ENCODE measurements around the gene GOLIM4.
"Not testable (repeated sequence)": the region's sequence is repeated elsewhere in the genome, so short reads cannot be mapped to it uniquely, and the experiment has no call there.

The GOLIM4 gene

DNA sequence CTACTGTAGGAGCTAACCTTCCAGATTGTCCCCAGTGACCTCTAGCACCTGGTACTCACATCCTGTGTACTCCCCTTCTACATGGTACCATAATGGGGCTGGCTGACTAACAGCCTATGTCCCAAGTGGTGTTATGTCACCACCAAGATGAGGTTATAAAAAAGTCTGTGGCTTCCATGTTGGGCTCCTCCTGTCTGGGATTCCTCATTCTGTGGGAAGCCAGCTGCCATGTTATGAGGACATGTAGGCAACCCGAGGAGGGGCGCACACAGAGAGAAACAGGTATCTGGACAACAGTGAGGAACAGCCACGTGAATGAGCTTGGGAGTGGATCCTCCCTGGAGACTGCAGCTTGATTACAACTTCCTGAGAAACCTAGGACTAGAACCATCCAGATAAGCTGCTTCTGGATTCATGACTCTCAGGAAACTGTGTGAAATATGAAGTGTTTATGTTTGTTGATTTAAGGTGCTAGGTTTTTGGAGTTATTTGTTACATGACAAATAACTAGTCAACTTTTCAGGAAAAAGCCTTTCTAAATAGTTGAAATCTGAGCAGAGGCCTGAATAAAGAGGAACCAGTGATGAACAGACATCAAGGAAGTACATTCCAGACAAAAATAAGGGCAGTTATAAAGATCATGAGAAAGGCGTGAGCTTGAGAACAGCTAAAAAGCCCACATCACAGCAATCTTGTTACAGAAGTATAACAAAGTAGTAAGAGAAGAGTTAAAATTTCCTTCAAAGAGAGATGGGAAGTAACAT lies 21.7 kb downstream of the GOLIM4 start:
- DNase-seq (ENCODE audit: low read depth in 1 of 2, low spot score in 1 of 2), result no peak

DNA sequence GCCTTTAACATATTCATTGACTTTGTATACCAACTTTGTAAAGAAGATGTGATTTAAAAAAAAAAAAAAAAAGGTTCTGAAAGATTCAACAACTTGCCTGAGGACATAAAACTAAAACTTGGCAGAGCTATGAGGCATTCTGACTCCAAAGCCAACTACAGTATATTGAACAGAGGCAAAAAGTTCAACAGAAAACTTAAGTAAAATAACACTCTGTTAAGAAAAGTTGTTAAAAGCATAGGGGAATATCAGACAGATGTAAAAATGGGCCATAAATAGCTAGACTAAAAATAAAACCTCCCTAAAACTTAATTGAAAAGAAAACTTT lies 23.4 kb downstream of the GOLIM4 start:
- DNase-seq (ENCODE audit: low read depth in 1 of 2, low spot score in 1 of 2), result no peak

DNA sequence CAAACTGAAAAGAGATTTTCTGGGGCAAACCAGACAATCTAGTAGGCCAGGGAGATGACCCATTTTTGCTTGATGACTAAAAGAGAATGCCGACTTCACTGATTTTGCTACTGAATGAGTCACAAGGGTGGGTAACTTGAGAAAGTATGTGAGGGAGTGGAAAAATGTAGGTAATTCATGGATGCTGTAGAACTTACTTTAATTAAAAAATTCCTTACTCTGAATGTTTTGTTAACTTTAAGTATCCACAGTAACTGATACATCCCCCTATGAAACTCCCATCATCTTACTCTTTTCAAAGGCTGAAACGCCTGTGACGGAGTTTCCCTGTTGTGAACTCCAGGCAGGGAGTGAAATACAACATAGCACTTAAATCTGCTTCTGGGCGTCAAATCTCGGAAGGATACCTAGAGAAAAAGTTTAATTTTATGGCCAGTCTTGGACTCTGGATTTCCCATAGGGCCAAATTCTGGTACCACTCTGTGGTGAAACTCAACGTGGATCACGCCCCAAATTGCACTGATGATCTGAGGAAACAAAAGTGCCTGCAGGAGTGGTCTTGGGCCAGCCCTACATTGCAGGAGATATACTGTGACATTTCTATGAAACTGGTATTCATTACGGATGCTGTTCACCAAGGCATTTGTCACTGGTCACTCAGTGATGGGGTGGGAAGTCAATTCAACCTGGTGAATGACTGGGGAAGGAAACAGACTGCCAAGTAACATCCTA lies 24.0 kb downstream of the GOLIM4 start:
- no peak for DNase-seq (ENCODE audit: low read depth in 1 of 2, low spot score in 1 of 2)

DNA sequence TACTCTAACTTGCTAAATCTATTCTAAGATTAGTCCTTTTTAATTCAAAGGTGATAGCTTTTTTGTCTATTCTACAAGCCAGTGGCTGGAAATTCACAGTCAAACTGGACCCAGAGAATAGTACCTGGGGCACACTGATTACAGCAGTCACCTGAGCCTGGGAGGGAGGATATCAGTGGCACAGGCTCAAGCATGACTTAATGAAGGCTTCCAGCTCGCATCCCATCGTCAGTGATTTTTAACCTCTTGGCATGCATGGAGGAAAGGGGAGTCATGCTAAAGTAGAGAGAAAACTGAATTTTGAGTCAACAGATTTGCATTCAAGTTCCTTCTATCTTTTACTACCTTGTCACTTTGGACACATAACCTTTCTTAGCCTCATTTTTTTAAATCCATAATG lies 24.8 kb downstream of the GOLIM4 start:
- DNase-seq (ENCODE audit: low read depth in 1 of 2, low spot score in 1 of 2), result no peak

DNA sequence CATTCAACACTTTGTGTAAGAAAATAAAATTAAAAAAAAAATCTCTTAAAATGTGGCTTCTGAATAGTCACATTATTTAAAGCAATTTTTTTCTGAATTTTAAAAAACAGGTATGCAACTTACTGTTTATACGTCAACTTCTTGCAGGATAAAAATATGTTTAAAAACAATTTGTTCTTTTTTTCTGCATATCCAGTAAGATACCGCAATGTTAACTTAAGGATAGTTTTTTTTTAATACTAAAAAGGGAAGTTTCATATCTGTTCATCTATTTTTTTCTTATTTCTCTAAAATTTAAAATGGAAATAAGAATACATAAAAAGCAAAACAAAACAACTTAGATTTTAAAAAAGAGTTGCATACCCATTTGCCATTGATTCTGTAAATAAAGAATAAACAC lies 27.4 kb downstream of the GOLIM4 start:
- no peak for DNase-seq (ENCODE audit: low read depth in 1 of 2, low spot score in 1 of 2)

DNA sequence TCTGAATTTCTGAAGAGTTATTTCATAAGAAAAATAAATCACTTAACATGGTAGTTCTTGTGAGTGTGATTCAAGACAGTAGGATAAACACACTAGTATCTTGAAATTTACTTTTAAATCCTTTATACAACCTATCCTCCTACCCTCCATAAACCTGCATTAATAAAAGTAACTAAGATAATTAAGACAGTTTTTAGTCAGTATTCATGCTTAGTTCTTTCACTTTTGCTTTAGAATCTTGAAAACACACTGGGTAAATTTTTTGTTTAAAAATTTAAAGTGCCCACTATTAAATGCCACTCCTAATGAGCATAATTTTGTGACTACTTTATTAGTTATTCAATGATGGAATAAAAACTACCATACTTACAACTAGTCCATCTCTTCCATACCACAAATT lies 28.8 kb downstream of the GOLIM4 start:
- no peak for DNase-seq (ENCODE audit: low read depth in 1 of 2, low spot score in 1 of 2)

DNA sequence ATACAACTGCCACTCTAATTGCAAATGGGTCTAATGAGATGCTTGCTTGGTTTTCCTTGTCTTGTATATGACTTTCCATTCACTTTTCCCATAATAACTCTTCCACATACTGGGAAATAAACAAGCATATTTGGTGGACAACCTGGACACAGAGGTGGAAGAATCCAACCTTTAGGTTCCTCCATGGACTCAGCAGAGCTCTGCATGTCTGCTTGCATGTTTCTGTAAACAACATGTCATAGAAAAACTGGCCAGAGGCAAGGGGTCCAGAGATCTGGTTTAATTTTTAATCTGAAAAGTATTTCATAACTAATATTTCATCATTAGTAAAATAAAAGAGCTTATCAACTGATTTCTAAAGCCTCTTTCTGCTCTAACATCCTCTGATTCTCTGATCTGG lies 30.2 kb downstream of the GOLIM4 start:
- DNase-seq (ENCODE audit: low read depth in 1 of 2, low spot score in 1 of 2), result no peak

DNA sequence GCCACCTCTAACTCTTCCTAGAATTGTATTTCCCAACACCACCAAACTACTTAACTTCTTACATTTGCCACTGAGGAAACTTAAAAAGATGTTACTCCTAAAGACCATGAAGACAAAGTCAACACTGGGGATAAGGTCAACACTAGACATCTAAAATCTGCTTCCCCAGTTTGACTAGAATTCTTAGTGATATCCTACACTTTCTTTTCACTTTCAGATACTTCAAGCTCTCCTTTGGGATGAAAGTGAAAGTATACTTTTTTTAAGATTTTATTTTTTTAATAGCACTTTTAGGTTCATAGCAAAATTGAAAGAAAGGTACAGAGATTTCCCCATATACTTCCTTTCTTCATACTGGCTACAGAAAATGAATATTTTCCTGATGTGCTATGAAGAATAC lies 32.6 kb downstream of the GOLIM4 start:
- DNase-seq (ENCODE audit: low read depth in 1 of 2, low spot score in 1 of 2), result no peak

DNA sequence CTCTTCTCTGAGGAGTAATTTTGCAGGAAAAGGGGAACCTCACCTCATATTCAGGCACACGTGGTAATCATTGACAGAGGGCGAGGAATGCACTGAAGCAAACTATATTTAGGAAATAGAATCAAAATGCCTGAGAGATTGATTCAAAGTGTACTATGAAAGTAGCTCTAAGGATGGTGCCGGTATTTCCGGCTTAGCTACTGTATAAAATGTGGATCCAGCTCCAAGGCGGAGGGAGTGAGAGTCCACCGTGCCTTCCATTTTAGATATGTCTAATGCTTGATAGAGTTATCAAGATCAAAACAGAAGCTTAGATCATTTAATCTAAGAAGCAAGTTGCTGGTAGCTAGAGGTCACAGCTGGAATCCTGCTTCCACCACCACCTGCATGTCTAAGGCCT lies 33.0 kb downstream of the GOLIM4 start:
- DNase-seq (ENCODE audit: low read depth in 1 of 2, low spot score in 1 of 2), result no peak

DNA sequence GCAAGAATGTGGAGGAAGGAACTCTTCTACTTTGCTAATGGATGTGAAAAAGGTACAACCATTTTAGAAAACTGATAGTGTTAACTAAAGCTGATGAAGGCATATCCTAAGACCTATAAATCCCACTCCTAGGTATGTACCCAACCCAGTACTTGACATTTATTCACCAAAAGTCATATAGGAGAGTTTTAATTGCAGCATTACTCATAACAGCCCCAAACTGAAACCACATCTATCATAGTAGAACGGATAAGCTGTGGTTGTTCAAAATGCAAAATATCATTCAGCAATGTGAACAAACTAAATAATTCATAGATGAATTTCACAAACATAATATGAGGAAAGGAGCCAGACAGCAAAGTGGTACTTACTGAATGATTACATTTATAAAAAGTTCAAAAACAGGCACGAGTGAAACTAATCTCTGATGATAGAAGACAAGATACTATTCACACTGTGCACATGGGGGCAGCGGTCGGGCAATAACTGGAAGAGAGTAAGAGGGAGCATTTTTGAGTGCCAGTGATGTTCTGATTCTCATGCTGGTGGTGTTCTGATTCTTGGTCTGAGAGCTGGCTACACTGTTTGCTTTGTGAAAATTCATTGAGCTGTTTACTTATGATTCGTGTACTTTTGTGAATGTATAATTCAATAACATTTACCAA lies 34.3 kb downstream of the GOLIM4 start:
- no peak for DNase-seq (ENCODE audit: low read depth in 1 of 2, low spot score in 1 of 2)

DNA sequence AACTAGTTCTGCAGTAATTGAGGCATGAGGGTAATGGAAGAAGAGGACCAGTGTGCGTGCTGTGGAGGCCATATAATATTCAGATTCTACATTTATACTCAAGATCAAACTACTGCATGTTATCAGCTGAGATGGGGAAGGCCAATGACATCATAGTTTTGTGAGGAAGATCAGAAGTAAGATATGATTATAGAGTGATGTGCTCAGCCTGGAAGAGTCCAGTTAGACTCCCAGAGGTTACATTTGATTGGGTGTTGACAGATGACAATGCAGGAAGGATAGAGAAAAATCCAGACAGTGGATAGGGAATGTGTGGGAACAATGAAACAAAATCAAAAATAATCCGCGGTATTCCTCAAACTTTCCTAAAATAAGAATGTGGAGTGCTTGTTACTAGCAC lies 35.4 kb downstream of the GOLIM4 start:
- DNase-seq (ENCODE audit: low read depth in 1 of 2, low spot score in 1 of 2), result no peak

DNA sequence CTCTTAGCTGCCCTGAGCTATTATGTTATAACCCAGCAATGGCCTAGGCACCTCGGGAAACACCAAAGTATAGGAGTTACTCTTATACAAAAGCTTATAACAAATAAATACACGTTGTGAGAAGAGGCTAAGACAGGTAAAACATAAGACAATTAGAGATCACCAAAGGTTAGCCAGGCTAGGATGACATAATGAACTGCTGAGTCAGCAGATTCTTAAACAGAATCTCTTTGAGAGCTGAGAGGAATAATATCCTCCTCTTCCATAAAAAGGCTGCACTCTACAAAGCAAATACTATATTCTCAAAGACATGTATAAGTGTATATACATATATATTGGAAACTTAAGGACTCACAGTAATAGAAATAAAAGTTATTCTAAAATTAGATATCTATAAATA lies 37.2 kb downstream of the GOLIM4 start:
- no peak for DNase-seq (ENCODE audit: low read depth in 1 of 2, low spot score in 1 of 2)

DNA sequence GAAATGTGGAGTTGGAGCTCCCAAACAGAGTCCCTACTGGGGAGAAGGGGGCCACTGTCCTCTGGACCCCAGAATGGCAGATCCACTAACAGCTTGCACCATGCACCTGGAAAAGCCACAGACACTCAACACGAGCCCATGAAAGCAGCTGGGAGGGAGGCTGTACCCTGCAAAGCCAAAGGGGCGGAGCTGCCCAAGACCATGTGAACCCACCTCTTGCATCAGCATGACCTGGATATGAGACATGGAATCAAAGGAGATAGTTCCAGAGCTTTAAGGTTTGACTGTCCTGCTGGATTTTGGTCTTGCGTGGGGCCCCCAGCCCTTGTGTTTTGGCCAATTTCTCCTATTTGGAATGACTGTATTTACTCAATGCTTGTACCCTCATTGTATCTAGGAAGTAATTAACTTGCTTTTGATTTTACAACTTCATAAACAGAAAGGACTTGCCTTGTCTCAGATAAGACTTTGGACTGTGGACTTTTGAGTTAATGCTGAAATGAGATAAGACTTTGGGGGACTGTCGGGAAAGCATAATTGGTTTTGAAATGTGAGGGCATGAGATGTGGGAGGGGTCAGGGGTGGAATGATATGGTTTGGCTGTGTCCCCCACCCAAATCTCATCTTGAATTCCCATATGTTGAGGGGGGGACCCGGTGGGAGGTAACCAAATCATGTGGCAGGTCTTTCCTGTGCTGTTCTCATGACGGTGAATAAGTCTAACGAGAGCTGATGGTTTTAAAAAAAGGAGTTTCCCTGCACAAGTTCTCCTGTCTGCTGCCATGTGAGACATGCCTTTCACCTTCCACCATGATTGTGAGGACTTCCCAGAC lies 39.1 kb downstream of the GOLIM4 start:
- DNase-seq (ENCODE audit: low read depth in 1 of 2, low spot score in 1 of 2), result not testable (repeated sequence)

DNA sequence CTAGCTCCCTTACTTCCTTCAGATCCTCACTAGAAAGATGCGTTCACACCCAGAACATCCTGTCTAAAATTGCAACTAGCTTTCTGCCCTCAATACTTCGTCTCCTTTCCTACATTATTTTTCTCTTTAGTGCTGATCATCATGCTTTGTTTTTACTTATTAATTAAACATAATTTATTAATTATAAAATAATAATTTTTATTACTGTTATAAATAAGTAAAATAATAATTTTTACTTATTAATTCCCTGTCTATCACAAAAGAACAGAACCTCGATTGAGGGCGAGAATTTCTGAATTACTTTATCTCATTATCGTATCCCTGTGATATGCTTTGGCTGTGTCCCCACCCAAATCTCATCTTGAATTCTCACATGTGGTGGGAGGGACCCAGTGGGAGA lies 41.3 kb downstream of the GOLIM4 start:
- DNase-seq (ENCODE audit: low read depth in 1 of 2, low spot score in 1 of 2), result no peak

DNA sequence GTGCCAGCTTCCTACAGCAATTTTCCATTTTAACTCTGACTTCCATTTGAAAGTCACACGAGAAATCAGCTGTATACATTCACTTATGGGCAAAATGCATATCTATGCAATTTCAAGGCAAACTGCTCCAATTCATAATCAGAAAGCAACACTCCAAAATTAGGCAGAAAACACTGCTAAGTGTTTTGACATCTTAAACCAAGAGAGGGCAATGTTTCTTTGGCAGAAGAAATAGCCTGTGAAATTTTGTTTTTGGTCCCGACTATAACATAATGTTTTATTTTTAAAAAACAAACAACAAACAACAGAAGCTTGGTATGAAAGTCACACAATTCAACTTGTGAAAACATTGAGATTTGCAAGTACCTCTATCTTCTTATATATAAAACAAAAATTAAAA lies 42.6 kb downstream of the GOLIM4 start:
- DNase-seq (ENCODE audit: low read depth in 1 of 2, low spot score in 1 of 2), result no peak

DNA sequence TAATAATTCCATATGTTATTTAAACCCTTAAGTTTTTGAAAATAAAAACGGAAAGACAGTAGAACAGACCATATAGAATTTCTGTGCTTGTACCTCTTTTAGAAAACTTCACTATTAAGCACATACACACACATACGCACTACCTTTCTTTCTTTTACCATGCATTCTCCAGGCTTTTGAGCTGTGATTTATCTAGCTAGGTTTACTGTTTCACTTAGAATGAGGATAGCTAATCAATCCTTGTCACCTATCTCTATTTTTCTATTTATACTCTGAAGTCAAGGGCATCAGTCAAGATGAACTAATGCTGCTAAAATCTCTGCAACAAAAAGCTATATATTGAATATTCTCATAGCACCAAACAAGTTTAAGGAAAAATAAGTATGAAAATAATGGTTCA lies 43.2 kb downstream of the GOLIM4 start:
- no peak for DNase-seq (ENCODE audit: low read depth in 1 of 2, low spot score in 1 of 2)

DNA sequence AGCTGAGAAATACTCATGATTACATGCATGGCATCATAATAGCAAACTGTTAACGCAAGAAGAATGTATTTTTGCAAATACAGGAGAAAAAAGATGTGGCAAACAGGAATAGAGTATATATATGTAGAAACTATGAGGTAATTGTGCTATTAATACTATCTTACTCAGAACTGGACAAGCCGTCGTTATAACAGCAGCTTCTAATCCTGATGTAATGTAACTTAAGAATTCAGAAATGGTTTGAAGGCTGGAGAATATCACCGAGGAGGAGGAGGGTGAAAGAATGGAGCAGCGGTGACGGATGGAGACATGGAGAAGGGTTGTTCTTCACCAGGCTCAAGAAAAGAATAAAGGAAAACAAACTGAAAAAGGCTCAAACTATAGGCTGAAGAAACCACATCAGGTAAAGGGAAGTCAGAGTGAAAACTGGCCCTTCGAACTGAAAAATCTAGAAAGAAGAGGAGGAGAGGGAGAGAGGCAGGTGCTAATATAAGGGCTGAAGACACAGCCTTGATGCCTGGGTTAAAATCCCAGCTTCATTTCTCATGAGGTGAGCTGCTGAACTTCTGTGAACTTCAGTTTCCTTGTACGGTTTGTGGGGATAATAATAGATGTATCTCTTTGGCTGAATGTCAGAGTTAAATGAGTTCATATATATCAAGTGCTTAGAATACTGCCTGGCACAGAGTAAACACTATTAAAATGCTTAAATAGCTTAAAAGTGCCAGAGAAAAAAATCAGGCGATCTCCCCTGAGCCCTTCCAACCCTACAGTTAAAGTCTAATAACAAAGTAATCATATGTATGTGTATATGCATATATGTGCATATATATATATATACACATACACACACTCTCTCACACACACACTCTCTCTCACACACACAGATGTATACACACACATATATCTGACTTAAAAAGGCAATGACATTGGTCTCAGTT lies 43.9 kb downstream of the GOLIM4 start:
- DNase-seq (ENCODE audit: low read depth in 1 of 2, low spot score in 1 of 2), result no peak

DNA sequence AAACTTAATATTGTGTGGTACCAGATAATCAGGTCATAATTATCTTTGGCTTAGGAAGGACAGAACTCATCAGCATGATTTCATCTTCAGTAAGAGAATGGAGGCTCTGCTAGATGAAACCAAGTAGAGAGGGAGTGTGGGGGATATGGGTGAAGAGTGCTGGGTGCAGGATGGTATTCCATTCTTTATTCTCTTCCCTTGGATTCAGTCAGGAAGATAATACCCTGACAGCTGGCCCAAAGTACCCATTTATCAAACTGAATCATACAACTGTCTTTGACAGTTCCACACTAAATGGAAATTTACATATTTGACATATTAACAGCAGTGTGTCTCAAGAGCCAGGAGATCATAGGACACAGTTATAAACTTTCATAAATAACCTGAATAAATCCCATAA lies 44.7 kb downstream of the GOLIM4 start:
- no peak for DNase-seq (ENCODE audit: low read depth in 1 of 2, low spot score in 1 of 2)

DNA sequence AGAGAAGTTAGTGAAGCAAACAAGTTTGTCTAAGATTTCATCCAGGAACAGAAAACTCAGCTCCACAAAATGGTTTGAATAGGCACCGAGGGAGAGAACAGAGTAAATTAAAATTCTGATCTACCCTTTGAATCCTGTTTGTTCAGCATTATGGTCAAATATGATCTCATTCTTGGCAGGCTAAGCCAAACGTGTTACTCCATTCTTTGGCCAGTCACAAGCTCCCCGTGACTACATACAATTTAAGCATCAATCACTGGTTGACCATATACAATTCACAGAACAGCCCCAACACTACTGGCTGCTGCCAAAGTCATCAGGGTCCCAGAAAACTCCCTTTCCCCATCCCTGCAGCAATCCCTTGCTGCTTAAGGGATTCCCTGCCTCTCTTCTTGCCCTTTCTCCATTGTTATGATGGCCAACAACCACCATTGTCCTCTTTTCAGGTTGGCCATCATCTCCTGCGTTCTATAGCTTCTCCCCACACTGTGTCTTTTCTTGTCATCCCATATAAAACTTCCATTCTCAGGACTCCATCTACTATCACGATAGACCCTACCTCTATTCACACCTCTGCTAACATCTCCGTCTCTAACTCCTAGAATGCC lies 46.3 kb downstream of the GOLIM4 start:
- no peak for DNase-seq (ENCODE audit: low read depth in 1 of 2, low spot score in 1 of 2)

Data from stimulated activated CD4-positive, alpha-beta T cell treated with anti-CD3 and anti-CD28 coated beads, Interleukin-15, amount 100 ng/mL, for 1 hour (primary cell).